IMR-90 (cell line): ENCODE data around the gene FOXC2.

Source experiments
- BHLHE40 ChIP-seq: fragments of 150-350 bp; IDR thresholded peaks from 2 replicates; pipeline ENCODE4 v1.6.1; 2016; ENCODE audit warnings: mild to moderate bottlenecking, low read depth, low read length
- CEBPB ChIP-seq: IDR thresholded peaks from 2 replicates; pipeline ENCODE4 v1.6.1; 2012; ENCODE audit warnings: low read depth, low read length, improper control_type of control experiment
- MAFK ChIP-seq: IDR thresholded peaks from 2 replicates; pipeline ENCODE4 v1.6.1; 2012; ENCODE audit warnings: low read depth, low read length, improper control_type of control experiment
- MXI1 ChIP-seq: IDR thresholded peaks from 2 replicates; pipeline ENCODE4 v1.6.1; 2012; ENCODE audit warnings: low read depth, mild to moderate bottlenecking, low read length, moderate library complexity, borderline replicate concordance
- NFE2L2 ChIP-seq: fragments of 150-350 bp; IDR thresholded peaks from 2 replicates; pipeline ENCODE4 v1.6.1; 2016; ENCODE audit warnings: low read depth, mild to moderate bottlenecking, low read length
- POLR2A ChIP-seq: IDR thresholded peaks from 2 replicates; pipeline ENCODE4 v1.6.1; 2012; ENCODE audit warnings: mild to moderate bottlenecking, low read depth, low read length
- RFX5 ChIP-seq: IDR thresholded peaks from 2 replicates; pipeline ENCODE4 v1.8.0; 2012; ENCODE audit warnings: low read depth, mild to moderate bottlenecking, low read length, moderate library complexity
- SMC3 ChIP-seq: fragments of 150-350 bp; IDR thresholded peaks from 2 replicates; pipeline ENCODE4 v1.6.1; 2016; ENCODE audit warnings: low read depth, mild to moderate bottlenecking, antibody characterized with exemption, low read length, moderate library complexity
- TF ChIP-seq, protein P1 (sequence below): conservative IDR thresholded peaks from 2 replicates; pipeline ENCODE4 v1.5.1; 2012; ENCODE audit warnings: mild to moderate bottlenecking, low read depth, low read length, improper control_type of control experiment
- TF ChIP-seq, protein P2 (sequence below): fragments of 150-350 bp; IDR thresholded peaks from 2 replicates; pipeline ENCODE4 v1.6.1; 2017; ENCODE audit warnings: mild to moderate bottlenecking, antibody characterized with exemption, low read length, low read depth

DNA sequence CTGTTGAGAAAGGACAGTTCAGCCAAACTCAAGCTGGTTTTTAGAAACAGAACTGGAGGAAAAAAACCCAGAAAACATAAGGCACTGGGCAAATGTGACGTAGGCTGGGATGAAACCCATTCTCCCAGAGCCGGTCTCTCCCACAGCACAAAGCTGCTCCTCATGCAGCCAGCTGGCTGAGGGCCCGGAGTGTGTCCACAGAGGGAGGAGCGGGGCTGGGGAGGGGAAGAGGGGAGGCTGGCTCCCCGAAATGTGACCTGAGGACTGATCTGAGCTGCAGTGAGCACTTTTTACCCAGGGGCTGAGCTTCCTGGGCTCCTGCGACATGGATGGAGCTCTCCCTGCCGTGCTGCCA is 35.5 kb upstream of the FOXC2 start:
- TF ChIP-seq POLR2A: no peak
- TF ChIP-seq, protein P1, sequence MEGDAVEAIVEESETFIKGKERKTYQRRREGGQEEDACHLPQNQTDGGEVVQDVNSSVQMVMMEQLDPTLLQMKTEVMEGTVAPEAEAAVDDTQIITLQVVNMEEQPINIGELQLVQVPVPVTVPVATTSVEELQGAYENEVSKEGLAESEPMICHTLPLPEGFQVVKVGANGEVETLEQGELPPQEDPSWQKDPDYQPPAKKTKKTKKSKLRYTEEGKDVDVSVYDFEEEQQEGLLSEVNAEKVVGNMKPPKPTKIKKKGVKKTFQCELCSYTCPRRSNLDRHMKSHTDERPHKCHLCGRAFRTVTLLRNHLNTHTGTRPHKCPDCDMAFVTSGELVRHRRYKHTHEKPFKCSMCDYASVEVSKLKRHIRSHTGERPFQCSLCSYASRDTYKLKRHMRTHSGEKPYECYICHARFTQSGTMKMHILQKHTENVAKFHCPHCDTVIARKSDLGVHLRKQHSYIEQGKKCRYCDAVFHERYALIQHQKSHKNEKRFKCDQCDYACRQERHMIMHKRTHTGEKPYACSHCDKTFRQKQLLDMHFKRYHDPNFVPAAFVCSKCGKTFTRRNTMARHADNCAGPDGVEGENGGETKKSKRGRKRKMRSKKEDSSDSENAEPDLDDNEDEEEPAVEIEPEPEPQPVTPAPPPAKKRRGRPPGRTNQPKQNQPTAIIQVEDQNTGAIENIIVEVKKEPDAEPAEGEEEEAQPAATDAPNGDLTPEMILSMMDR: no peak
- no peak for TF ChIP-seq CEBPB
- TF ChIP-seq NFE2L2: no peak
- TF ChIP-seq SMC3: no peak
- TF ChIP-seq BHLHE40: no peak
- TF ChIP-seq RFX5: no peak
- no peak for TF ChIP-seq MAFK
- no peak for TF ChIP-seq MXI1
- TF ChIP-seq, protein P2, sequence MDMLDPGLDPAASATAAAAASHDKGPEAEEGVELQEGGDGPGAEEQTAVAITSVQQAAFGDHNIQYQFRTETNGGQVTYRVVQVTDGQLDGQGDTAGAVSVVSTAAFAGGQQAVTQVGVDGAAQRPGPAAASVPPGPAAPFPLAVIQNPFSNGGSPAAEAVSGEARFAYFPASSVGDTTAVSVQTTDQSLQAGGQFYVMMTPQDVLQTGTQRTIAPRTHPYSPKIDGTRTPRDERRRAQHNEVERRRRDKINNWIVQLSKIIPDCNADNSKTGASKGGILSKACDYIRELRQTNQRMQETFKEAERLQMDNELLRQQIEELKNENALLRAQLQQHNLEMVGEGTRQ: no peak
